Bronchial epithelial cell (primary cell): Measurements from ENCODE around the gene CMSS1. TPM values are rescaled to one million over a fixed set of nuclear protein-coding genes. Genes with fewer than 3 reads are reported as not detected.

Source experiments
- DNase-seq: peaks from one replicate; pipeline ENCODE4 v3.0.0-alpha.2; 2010; ENCODE audit warnings: low read depth
- FAIRE-seq: peaks from 2 replicates; lab custom pipeline; 2011; peaks lifted over from hg19 to GRCh38; lab: Jason Lieb, UNC
- H3K27me3 ChIP-seq: 2 replicates; pipeline ENCODE4 v1.5.1; 2011; ENCODE audit warnings: low read length; ENCODE audit not compliant: control insufficient read depth, insufficient read depth
- H3K36me3 ChIP-seq: 2 replicates; pipeline ENCODE4 v1.5.1; 2011; ENCODE audit warnings: low read length; ENCODE audit not compliant: control insufficient read depth, insufficient read depth
- H3K4me3 ChIP-seq: 2 replicates; pipeline ENCODE4 v1.5.1; 2011; ENCODE audit warnings: mild to moderate bottlenecking, low read depth, low read length, control low read depth
- CTCF ChIP-seq: IDR thresholded peaks from 2 replicates; pipeline ENCODE4 v1.5.1; 2011; ENCODE audit warnings: mild to moderate bottlenecking, moderate library complexity, low read length, control low read depth, inconsistent platforms; ENCODE audit not compliant: insufficient read depth, severe bottlenecking
- total RNA-seq: library from RNA; depleted of rRNA; stranded (reverse); fragments of >200 nt; gene quantifications from 2 replicates; pipeline ENCODE4 v1.2.1, GENCODE V29; 2014

CMSS1 gene
- total RNA-seq, 1 donor from 2014 or later = 21.3 TPM

GRCh38 chr3:100080573-100080972, 262.9 kb downstream of the CMSS1 start:
- Histone ChIP-seq H3K36me3 (no peaks in the 10 kb centered on the region), H3K27me3 (no peaks in the 10 kb centered on the region), H3K4me3 (no peak overlapping the region)
- FAIRE-seq (no peak), DNase-seq (no peak)
- no peak for TF ChIP-seq CTCF

- Histone ChIP-seq H3K27me3 (no peaks in the 10 kb centered on the region), H3K36me3 (no peaks in the 10 kb centered on the region), H3K4me3 (no peak overlapping the region)
- FAIRE-seq (no peak), DNase-seq (no peak)
- TF ChIP-seq CTCF = no peak
Measured at GRCh38 chr3:100081311-100081710, 263.6 kb downstream of the CMSS1 start.

GRCh38 chr3:100081986-100082692, 264.5 kb downstream of the CMSS1 start:
- Histone ChIP-seq H3K36me3 (no peaks in the 10 kb centered on the region), H3K4me3 (no peak overlapping the region), H3K27me3 (no peaks in the 10 kb centered on the region)
- DNase-seq (no peak), FAIRE-seq (no peak)
- no peak for TF ChIP-seq CTCF

GRCh38 chr3:100082714-100083113, 265.1 kb downstream of the CMSS1 start:
- H3K36me3 ChIP-seq = no peaks in the 10 kb centered on the region
- no peak for TF ChIP-seq CTCF
- no peak for DNase-seq
- H3K27me3 ChIP-seq = no peaks in the 10 kb centered on the region
- H3K4me3 ChIP-seq = no peak overlapping the region
- FAIRE-seq = no peak

GRCh38 chr3:100083209-100083608, 265.5 kb downstream of the CMSS1 start:
- H3K36me3 ChIP-seq = no peaks in the 10 kb centered on the region
- H3K4me3 ChIP-seq = no peak overlapping the region
- no peak for FAIRE-seq

More at GRCh38 chr3:100083209-100083608, 265.5 kb downstream of the CMSS1 start:
- no peaks in the 10 kb centered on the region for H3K27me3 ChIP-seq
- DNase-seq = no peak
- no peak for TF ChIP-seq CTCF
